ENCODE measurements around the gene TMEM100. TPM values are rescaled to one million over a fixed set of nuclear protein-coding genes. Genes with fewer than 3 reads are reported as not detected.

Gene TMEM100
- total RNA-seq, 4 donors from 2014 or later: 0.39 to 87.9 (median 6.1) TPM

- in situ Hi-C loops (cut with MboI; ENCODE audit: low sequenced_read_pairs in 4 of 4) (no loop called here), intact Hi-C loops (cut with DNase I; ENCODE audit: low total_unique reads) (no loop called here)
- Histone ChIP-seq H3K27me3 (no peaks in the 10 kb centered on the region), H3K9me3 (no peaks in the 10 kb centered on the region), H3K4me1 (no peaks in the 10 kb centered on the region), H3K27ac (no peak overlapping the region), H3K4me3 (no peak overlapping the region), H3K36me3 (no peaks in the 10 kb centered on the region)
- DNase-seq (no peak), ATAC-seq (no peak)
- no peak for TF ChIP-seq POLR2A (IDR thresholded peaks at IDR 0.05)
- TF ChIP-seq CTCF (IDR thresholded peaks at IDR 0.05 in 4 of 5, conservative IDR thresholded peaks at IDR 0.05 in 1 of 5): no peak
These were observed 38.9 kb downstream of the TMEM100 start for GRCh38 chr17:55683550-55684315.

- Histone ChIP-seq H3K4me1 (no peaks in the 10 kb centered on the region), H3K36me3 (no peaks in the 10 kb centered on the region), H3K9me3 (no peaks in the 10 kb centered on the region), H3K4me3 (no peak overlapping the region), H3K27me3 (no peaks in the 10 kb centered on the region), H3K27ac (no peak overlapping the region)
- TF ChIP-seq CTCF (IDR thresholded peaks at IDR 0.05 in 4 of 5, conservative IDR thresholded peaks at IDR 0.05 in 1 of 5) (no peak), POLR2A (IDR thresholded peaks at IDR 0.05) (no peak)
- DNase-seq (no peak), ATAC-seq (no peak)
- intact Hi-C loops (cut with DNase I; ENCODE audit: low total_unique reads): no loop called here
- in situ Hi-C loops (cut with MboI; ENCODE audit: low sequenced_read_pairs in 4 of 4): no loop called here
These were observed 41.3 kb downstream of the TMEM100 start for GRCh38 chr17:55681342-55681700.

GRCh38 chr17:55680686-55681341 lies 41.9 kb downstream of the TMEM100 start:
- Histone ChIP-seq H3K36me3 (no peaks in the 10 kb centered on the region), H3K27me3 (no peaks in the 10 kb centered on the region), H3K4me1 (no peaks in the 10 kb centered on the region), H3K4me3 (no peak overlapping the region), H3K9me3 (no peaks in the 10 kb centered on the region), H3K27ac (no peak overlapping the region)
- in situ Hi-C loops (cut with MboI; ENCODE audit: low sequenced_read_pairs in 4 of 4) (no loop called here), intact Hi-C loops (cut with DNase I; ENCODE audit: low total_unique reads) (no loop called here)
- ATAC-seq (no peak), DNase-seq (no peak)
- no peak for TF ChIP-seq CTCF (IDR thresholded peaks at IDR 0.05 in 4 of 5, conservative IDR thresholded peaks at IDR 0.05 in 1 of 5)
- no peak for TF ChIP-seq POLR2A (IDR thresholded peaks at IDR 0.05)

- Histone ChIP-seq H3K27ac (no peak overlapping the region), H3K27me3 (no peaks in the 10 kb centered on the region), H3K4me1 (no peaks in the 10 kb centered on the region), H3K36me3 (no peaks in the 10 kb centered on the region), H3K9me3 (no peaks in the 10 kb centered on the region), H3K4me3 (no peak overlapping the region)
- no peak for TF ChIP-seq POLR2A (IDR thresholded peaks at IDR 0.05)
- TF ChIP-seq CTCF (IDR thresholded peaks at IDR 0.05 in 4 of 5, conservative IDR thresholded peaks at IDR 0.05 in 1 of 5): no peak
- no peak for ATAC-seq
- in situ Hi-C loops (cut with MboI; ENCODE audit: low sequenced_read_pairs in 4 of 4) (no loop called here), intact Hi-C loops (cut with DNase I; ENCODE audit: low total_unique reads) (no loop called here)
- no peak for DNase-seq
These were observed 45.2 kb downstream of the TMEM100 start for GRCh38 chr17:55677446-55677845.
